HepG2 (cell line): Measurements from ENCODE around the gene MEGF6. TPM values are rescaled to one million over a fixed set of nuclear protein-coding genes. Genes with fewer than 3 reads are reported as not detected.

Source experiments
- CBX2 ChIP-seq, 2 experiments: fragments of 200-600 bp in 1 of 2; sonication (generic); formaldehyde crosslinking in 1 of 2; IDR thresholded peaks; 2 replicates each; pipeline versions ENCODE4 v1.7.0 to v1.8.1; 2018 to 2022; ENCODE audit warnings: low read depth in 2 of 2, low read length in 1 of 2, mild to moderate bottlenecking in 1 of 2, missing genetic modification reagents in 1 of 2
- ISX ChIP-seq: sonication (generic); formaldehyde crosslinking; conservative IDR thresholded peaks from 2 replicates; pipeline ENCODE4 v1.5.0; 2020; ENCODE audit warnings: missing genetic modification reagents
- MED1 ChIP-seq: sonication (generic); formaldehyde crosslinking; IDR thresholded peaks from 2 replicates; pipeline ENCODE4 v1.4.0; 2020; ENCODE audit warnings: missing genetic modification reagents
- PHB2 ChIP-seq: fragments of 450-650 bp; IDR thresholded peaks from 2 replicates; pipeline ENCODE4 v1.6.1; 2018; ENCODE audit not compliant: partially characterized antibody
- PLRG1 ChIP-seq: fragments of 450-650 bp; conservative IDR thresholded peaks from 2 replicates; pipeline ENCODE4 v1.6.1; 2016
- SETDB1 ChIP-seq: sonication (generic); formaldehyde crosslinking; IDR thresholded peaks from 2 replicates; pipeline ENCODE4 v1.5.1; 2020; ENCODE audit warnings: missing genetic modification reagents, mild to moderate bottlenecking, borderline replicate concordance
- XRCC5 ChIP-seq: fragments of 200-400 bp; formaldehyde crosslinking; optimal IDR thresholded peaks from 2 replicates; pipeline ENCODE3; 2017; ENCODE audit warnings: mild to moderate bottlenecking, low read length
- YY1 ChIP-seq: IDR thresholded peaks from 2 replicates; pipeline ENCODE4 v1.6.1; 2011; ENCODE audit warnings: low read length, low read depth, moderate library complexity, mild to moderate bottlenecking; ENCODE audit not compliant: insufficient read depth, insufficient replicate concordance
- ZKSCAN5 ChIP-seq: sonication (generic); formaldehyde crosslinking; IDR thresholded peaks from 2 replicates; pipeline ENCODE4 v1.5.1; 2020; ENCODE audit warnings: mild to moderate bottlenecking, missing genetic modification reagents
- ZMAT3 ChIP-seq: sonication (generic); formaldehyde crosslinking; conservative IDR thresholded peaks from 2 replicates; pipeline ENCODE4 v1.7.0; 2021; ENCODE audit warnings: missing genetic modification reagents
- ZNF136 ChIP-seq: sonication (generic); formaldehyde crosslinking; IDR thresholded peaks from 2 replicates; pipeline ENCODE4 v1.8.1; 2022; ENCODE audit warnings: low read depth, mild to moderate bottlenecking, moderate library complexity, missing genetic modification reagents
- ZNF251 ChIP-seq: sonication (generic); formaldehyde crosslinking; IDR thresholded peaks from 2 replicates; pipeline ENCODE4 v1.9.0; 2021; ENCODE audit warnings: mild to moderate bottlenecking, missing genetic modification reagents
- ZNF296 ChIP-seq: sonication (generic); formaldehyde crosslinking; conservative IDR thresholded peaks from 2 replicates; pipeline ENCODE4 v1.5.0; 2020; ENCODE audit warnings: mild to moderate bottlenecking, missing genetic modification reagents
- ZNF598 ChIP-seq: sonication (generic); formaldehyde crosslinking; IDR thresholded peaks from 2 replicates; pipeline ENCODE4 v1.5.1; 2020; ENCODE audit warnings: mild to moderate bottlenecking, missing genetic modification reagents, borderline replicate concordance
- ZNF709 ChIP-seq: sonication (generic); formaldehyde crosslinking; IDR thresholded peaks from 2 replicates; pipeline ENCODE4 v1.5.0; 2020; ENCODE audit warnings: mild to moderate bottlenecking, missing genetic modification reagents
- ZNF781 ChIP-seq: sonication (generic); formaldehyde crosslinking; IDR thresholded peaks from 2 replicates; pipeline ENCODE4 v1.5.1; 2020; ENCODE audit warnings: borderline replicate concordance, mild to moderate bottlenecking, missing genetic modification reagents; ENCODE audit errors: not compliant biosample characterization
- ZSCAN12 ChIP-seq: sonication (generic); formaldehyde crosslinking; IDR thresholded peaks from 2 replicates; pipeline ENCODE4 v1.9.0; 2021; ENCODE audit warnings: mild to moderate bottlenecking, missing genetic modification reagents
- polyA plus RNA-seq, 8 experiments: library from polyadenylated mRNA; depleted of rRNA in 3 of 8; stranded (reverse) in 7 of 8; unstranded in 1 of 8; fragments of >200 nt; fragmentation: Illumina TruSeq in 4 of 8; extraction: Trizol in 4 of 8; gene quantifications; 2 replicates each; pipeline versions ENCODE4 v1.2.1 to v1.2.3, GENCODE V29; 2011 to 2016; ENCODE audit warnings: low read depth in 4 of 8, missing spikeins in 1 of 8, mixed read lengths in 1 of 8; ENCODE audit not compliant: insufficient read depth in 1 of 8
- total RNA-seq, 5 experiments: library from RNA; depleted of rRNA; stranded (reverse); fragments of >200 nt; fragmentation: Illumina TruSeq; extraction: Trizol; gene quantifications; 2 replicates each; pipeline ENCODE4 v1.2.3, GENCODE V29; 2016; ENCODE audit warnings: low read depth in 1 of 5
- TF ChIP-seq, protein P1 (sequence below): sonication (generic); formaldehyde crosslinking; conservative IDR thresholded peaks from 2 replicates; pipeline ENCODE4 v1.4.0; 2020; ENCODE audit warnings: missing genetic modification reagents
- TF ChIP-seq, protein P2 (sequence below): sonication (generic); formaldehyde crosslinking; conservative IDR thresholded peaks from 2 replicates; pipeline ENCODE4 v1.4.0; 2020; ENCODE audit warnings: missing genetic modification reagents
- TF ChIP-seq, protein P3 (sequence below): IDR thresholded peaks from 2 replicates; pipeline ENCODE4 v1.6.1; 2012; ENCODE audit warnings: low read depth, low read length, improper control_type of control experiment
- TF ChIP-seq, protein P4 (sequence below): sonication (generic); formaldehyde crosslinking; conservative IDR thresholded peaks from 2 replicates; pipeline ENCODE4 v1.4.0; 2020; ENCODE audit warnings: mild to moderate bottlenecking, missing genetic modification reagents, moderate library complexity

The MEGF6 gene
- total and polyA plus RNA-seq, 2 of the 13 experiments (the other 11 are each of a cell fraction or from before 2014, with no cell fraction given) = 1.9 TPM

DNA sequence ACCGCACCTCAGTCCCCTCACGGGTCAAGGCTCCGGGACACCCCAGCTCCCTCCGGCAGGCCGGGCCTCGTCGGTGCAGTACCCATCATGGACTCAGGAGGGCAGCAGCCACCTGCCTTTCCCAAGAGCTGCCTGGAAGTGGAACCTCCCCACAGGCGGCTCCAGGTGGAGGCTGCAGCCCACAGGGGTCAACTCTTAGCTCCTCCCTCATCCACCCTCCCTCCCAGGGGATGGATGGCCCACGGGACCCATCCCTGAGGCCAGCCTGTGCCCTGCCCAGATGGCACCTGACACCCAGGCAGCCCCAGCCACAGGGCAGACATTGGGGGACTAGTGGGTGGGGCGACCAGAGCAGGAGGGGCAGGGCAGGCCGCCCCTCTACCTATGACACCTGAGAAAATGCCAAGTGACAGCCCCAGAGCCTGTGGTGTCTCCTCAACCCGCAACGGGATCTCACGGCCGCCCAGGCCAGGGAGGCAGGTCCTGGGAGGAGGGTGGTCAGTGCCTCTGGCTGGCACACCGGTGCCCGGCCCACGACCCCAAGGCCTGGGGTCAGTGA lies 158.0 kb downstream of the MEGF6 start (continued):
- TF ChIP-seq, protein P1, sequence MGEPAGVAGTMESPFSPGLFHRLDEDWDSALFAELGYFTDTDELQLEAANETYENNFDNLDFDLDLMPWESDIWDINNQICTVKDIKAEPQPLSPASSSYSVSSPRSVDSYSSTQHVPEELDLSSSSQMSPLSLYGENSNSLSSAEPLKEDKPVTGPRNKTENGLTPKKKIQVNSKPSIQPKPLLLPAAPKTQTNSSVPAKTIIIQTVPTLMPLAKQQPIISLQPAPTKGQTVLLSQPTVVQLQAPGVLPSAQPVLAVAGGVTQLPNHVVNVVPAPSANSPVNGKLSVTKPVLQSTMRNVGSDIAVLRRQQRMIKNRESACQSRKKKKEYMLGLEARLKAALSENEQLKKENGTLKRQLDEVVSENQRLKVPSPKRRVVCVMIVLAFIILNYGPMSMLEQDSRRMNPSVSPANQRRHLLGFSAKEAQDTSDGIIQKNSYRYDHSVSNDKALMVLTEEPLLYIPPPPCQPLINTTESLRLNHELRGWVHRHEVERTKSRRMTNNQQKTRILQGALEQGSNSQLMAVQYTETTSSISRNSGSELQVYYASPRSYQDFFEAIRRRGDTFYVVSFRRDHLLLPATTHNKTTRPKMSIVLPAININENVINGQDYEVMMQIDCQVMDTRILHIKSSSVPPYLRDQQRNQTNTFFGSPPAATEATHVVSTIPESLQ = no peak
- no peak for TF ChIP-seq CBX2 (IDR thresholded peaks at IDR 0.05; ENCODE audit: low read depth, low read length)
- TF ChIP-seq CBX2 (CRISPR knock-in tag; IDR thresholded peaks at IDR 0.05; ENCODE audit: low read depth) = no peak
- no peak for TF ChIP-seq ZNF781 (CRISPR knock-in tag)
- no peak for TF ChIP-seq PLRG1
- no peak for TF ChIP-seq ISX (CRISPR knock-in tag)
- TF ChIP-seq PHB2 = no peak
- TF ChIP-seq, protein P2, sequence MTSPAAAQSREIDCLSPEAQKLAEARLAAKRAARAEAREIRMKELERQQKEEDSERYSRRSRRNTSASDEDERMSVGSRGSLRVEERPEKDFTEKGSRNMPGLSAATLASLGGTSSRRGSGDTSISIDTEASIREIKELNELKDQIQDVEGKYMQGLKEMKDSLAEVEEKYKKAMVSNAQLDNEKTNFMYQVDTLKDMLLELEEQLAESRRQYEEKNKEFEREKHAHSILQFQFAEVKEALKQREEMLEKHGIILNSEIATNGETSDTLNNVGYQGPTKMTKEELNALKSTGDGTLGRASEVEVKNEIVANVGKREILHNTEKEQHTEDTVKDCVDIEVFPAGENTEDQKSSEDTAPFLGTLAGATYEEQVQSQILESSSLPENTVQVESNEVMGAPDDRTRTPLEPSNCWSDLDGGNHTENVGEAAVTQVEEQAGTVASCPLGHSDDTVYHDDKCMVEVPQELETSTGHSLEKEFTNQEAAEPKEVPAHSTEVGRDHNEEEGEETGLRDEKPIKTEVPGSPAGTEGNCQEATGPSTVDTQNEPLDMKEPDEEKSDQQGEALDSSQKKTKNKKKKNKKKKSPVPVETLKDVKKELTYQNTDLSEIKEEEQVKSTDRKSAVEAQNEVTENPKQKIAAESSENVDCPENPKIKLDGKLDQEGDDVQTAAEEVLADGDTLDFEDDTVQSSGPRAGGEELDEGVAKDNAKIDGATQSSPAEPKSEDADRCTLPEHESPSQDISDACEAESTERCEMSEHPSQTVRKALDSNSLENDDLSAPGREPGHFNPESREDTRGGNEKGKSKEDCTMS (CRISPR knock-in tag) = no peak
- peak; percentile 36 for TF ChIP-seq XRCC5
- TF ChIP-seq ZMAT3 (CRISPR knock-in tag) = no peak
- peak; percentile 48 for TF ChIP-seq YY1
- TF ChIP-seq, protein P3, sequence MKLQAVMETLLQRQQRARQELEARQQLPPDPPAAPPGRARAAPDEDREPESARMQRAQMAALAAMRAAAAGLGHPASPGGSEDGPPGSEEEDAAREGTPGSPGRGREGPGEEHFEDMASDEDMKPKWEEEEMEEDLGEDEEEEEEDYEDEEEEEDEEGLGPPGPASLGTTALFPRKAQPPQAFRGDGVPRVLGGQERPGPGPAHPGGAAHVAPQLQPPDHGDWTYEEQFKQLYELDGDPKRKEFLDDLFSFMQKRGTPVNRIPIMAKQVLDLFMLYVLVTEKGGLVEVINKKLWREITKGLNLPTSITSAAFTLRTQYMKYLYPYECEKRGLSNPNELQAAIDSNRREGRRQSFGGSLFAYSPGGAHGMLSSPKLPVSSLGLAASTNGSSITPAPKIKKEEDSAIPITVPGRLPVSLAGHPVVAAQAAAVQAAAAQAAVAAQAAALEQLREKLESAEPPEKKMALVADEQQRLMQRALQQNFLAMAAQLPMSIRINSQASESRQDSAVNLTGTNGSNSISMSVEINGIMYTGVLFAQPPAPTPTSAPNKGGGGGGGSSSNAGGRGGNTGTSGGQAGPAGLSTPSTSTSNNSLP = no peak
- TF ChIP-seq, protein P4, sequence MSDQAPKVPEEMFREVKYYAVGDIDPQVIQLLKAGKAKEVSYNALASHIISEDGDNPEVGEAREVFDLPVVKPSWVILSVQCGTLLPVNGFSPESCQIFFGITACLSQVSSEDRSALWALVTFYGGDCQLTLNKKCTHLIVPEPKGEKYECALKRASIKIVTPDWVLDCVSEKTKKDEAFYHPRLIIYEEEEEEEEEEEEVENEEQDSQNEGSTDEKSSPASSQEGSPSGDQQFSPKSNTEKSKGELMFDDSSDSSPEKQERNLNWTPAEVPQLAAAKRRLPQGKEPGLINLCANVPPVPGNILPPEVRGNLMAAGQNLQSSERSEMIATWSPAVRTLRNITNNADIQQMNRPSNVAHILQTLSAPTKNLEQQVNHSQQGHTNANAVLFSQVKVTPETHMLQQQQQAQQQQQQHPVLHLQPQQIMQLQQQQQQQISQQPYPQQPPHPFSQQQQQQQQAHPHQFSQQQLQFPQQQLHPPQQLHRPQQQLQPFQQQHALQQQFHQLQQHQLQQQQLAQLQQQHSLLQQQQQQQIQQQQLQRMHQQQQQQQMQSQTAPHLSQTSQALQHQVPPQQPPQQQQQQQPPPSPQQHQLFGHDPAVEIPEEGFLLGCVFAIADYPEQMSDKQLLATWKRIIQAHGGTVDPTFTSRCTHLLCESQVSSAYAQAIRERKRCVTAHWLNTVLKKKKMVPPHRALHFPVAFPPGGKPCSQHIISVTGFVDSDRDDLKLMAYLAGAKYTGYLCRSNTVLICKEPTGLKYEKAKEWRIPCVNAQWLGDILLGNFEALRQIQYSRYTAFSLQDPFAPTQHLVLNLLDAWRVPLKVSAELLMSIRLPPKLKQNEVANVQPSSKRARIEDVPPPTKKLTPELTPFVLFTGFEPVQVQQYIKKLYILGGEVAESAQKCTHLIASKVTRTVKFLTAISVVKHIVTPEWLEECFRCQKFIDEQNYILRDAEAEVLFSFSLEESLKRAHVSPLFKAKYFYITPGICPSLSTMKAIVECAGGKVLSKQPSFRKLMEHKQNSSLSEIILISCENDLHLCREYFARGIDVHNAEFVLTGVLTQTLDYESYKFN = peak; percentile 43; the same call in 1 of the 2 replicates
- no peak for TF ChIP-seq ZSCAN12 (CRISPR knock-in tag)
- no peak for TF ChIP-seq ZNF251 (CRISPR knock-in tag)
- TF ChIP-seq SETDB1 (CRISPR knock-in tag) = no peak
- no peak for TF ChIP-seq ZNF296
- no peak for TF ChIP-seq ZNF598 (CRISPR knock-in tag)
- peak; percentile 54; the same call in 1 of the 2 replicates for TF ChIP-seq MED1 (CRISPR knock-in tag)
- TF ChIP-seq ZNF136 (CRISPR knock-in tag) = peak; percentile 79; the same call in 1 of the 2 replicates
- TF ChIP-seq ZNF709 (CRISPR knock-in tag) = no peak
- no peak for TF ChIP-seq ZKSCAN5 (CRISPR knock-in tag)
